Right forelimb (tissue), 1 donor: ENCODE results near the gene FASTK.
A peak's percentile ranks its signal among the peaks of the same experiment; 100 is the strongest.
"Not testable (repeated sequence)": the region's sequence is repeated elsewhere in the genome, so short reads cannot be mapped to it uniquely, and the experiment has no call there.

ENCODE experiments used
- DNase-seq: peaks from one replicate; pipeline ENCODE4 v3.0.0-alpha.2; 2018

The FASTK gene

GRCh38 chr7:151045967-151046366 lies 34.6 kb downstream of the FASTK start:
- DNase-seq: no peak

GRCh38 chr7:151045262-151045661 lies 35.3 kb downstream of the FASTK start:
- DNase-seq: no peak

DNA sequence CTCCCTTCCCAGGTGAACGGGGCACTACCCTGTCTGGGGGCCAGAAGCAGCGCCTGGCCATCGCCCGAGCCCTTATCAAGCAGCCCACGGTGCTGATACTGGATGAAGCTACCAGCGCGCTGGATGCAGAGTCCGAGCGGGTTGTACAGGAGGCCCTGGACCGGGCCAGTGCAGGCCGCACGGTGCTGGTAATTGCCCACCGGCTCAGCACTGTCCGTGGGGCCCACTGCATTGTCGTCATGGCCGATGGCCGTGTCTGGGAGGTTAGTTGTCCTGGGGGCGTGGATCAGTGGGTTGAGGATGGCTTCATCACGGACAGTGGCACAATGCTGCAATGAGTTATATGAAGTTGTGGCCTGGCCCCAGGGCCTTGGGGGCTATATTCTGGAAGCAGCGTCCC lies 36.6 kb downstream of the FASTK start:
- DNase-seq: no peak

GRCh38 chr7:151043449-151043848 lies 37.2 kb downstream of the FASTK start:
- not testable (repeated sequence) for DNase-seq

GRCh38 chr7:151040616-151041375 lies 39.8 kb downstream of the FASTK start:
- DNase-seq: no peak

DNA sequence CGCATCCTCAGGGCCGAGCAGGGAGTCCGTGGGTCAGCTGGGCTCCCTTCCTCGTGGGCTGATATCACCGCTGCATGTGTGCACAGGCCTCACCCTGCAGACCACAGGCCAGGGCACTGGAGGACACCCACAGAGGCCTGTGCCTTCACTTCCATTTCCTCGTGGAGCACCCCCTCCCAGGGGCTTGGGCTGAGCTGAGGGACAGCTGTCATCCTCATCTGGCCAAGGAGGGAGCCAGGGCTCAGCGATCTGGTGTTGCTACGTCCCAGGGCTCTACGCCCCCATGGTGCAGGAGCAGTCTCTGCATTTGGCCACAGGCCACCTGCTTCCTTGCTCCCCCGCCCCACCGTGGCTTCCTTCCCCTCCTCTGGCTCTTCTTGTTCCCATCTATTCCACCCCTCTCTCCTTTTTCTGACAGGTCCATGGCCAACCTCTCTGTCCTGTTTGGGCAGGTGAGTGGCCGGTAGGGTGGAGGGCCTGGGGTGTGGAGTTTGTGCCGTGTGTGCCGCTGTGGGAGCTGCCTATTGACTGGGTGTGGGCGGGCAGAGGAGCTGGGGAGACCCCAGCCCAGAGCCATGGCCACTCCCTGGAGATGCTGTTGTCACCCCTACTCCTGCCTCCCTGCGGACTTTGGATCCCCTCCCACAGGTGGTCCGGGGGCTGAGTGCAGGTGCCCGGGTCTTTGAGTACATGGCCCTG lies 40.6 kb downstream of the FASTK start:
- no peak for DNase-seq

DNA sequence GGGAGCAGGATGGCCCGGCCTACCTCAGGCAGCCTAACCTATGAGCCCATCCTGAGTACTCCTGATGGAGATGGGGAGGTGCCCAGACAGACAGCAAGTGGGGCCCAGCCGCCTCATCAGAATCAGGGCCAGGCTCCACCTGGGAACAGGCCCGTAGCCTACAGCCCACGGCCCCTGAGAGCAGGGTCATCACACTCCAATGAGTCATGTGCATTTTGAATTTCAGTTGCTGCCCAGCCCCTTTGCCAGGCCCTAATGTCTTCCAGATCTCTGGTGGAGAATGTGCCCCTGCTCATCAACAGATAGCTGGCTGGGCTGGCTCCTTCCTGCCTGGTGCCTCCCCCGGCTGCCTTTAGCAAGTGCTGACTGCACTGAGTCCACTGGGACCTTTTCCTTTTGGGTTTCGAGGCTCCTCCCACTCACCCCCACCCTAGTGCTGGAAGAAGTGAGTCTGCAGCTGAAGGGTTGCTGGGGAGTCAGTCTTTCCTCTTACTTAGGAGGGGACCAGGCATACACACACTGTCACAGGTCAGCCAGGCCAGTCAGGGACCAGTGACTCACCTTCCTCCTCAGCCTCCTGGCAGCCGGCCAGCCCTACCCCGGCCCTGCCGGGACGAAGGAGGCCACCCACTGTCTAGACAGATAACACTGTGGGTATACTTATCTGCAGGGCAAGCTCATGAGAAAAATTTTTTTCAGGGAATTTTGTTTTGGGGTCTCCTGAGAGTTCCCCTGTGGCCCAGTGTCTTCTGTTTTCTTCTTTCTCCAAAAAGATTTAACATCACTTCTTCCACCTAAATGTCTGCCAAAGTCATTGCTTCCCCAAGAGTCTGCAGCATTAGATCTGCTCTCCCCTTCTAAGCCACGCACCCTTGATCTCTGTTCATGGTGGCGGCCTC lies 41.4 kb downstream of the FASTK start:
- no peak for DNase-seq

DNA sequence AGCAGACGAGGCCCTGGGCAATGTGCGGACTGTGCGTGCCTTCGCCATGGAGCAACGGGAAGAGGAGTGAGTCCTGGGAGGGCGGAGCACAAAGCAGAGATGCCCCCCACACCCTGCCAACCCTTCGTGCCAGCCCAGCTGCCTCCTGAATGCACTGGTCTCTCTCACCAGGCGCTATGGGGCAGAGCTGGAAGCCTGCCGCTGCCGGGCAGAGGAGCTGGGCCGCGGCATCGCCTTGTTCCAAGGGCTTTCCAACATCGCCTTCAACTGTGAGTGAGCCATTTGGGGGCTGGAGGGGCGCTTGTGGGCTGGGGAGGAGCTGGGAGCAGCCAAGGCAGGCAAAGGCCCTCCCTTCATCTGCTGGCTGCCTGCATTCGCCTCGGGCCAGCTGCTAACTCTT lies 44.7 kb downstream of the FASTK start:
- no peak for DNase-seq

DNA sequence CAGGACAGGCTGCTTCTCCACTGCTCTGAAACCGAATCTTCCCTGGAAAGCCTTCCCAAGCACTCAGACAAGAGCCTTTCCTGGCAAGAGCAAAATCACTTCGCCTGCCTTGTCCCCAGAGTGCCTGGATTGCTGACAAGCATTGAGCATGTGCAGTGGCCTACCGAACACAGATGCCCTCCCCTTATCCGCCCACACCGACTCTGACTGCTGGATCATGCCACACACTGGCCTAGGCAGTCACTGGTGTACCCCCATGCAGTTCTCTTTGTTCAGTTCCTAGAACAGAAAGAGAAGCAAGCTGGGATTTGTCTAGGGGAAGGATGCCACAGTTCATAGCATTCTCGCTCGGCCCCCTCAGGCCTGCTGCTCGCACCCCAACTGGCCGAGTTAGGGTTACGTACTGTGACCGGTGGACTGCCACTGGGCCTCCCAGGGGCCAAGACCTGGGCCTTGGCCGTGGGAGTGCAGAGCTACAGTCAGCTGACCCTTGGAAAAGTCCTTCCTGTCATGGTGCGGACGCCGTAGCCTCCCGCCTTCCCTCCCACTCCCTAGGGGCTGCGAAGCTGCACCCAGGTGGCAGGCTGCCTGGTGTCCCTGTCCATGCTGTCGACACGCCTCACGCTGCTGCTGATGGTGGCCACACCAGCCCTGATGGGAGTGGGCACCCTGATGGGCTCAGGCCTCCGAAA lies 45.4 kb downstream of the FASTK start:
- no peak for DNase-seq

DNA sequence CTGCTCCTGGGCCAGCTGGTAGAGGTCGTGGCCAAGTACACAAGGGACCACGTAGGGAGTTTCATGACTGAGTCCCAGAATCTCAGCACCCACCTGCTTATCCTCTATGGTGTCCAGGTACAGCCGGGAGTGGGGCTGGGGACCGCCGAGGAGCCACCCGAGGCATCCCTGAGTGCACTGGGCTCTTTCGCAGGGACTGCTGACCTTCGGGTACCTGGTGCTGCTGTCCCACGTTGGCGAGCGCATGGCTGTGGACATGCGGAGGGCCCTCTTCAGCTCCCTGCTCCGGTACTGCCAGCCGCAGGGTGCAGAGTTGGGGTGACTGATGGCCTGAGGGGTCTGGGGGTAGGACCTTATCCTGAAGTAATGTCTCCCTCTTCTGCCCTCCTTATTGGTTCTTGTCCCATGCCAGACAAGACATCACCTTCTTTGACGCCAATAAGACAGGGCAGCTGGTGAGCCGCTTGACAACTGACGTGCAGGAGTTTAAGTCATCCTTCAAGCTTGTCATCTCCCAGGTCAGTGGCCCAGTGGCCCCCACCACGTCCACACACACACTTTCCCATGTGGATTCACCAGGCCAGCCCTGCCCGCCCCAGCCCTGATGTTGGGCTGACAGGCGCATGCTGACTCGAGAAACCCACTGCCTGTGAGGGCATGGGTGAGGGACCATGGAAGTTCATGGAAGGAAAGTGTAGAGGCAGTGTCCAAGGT lies 46.1 kb downstream of the FASTK start:
- DNase-seq: no peak

- no peak for DNase-seq
These were observed 46.8 kb downstream of the FASTK start for GRCh38 chr7:151033864-151034249.

DNA sequence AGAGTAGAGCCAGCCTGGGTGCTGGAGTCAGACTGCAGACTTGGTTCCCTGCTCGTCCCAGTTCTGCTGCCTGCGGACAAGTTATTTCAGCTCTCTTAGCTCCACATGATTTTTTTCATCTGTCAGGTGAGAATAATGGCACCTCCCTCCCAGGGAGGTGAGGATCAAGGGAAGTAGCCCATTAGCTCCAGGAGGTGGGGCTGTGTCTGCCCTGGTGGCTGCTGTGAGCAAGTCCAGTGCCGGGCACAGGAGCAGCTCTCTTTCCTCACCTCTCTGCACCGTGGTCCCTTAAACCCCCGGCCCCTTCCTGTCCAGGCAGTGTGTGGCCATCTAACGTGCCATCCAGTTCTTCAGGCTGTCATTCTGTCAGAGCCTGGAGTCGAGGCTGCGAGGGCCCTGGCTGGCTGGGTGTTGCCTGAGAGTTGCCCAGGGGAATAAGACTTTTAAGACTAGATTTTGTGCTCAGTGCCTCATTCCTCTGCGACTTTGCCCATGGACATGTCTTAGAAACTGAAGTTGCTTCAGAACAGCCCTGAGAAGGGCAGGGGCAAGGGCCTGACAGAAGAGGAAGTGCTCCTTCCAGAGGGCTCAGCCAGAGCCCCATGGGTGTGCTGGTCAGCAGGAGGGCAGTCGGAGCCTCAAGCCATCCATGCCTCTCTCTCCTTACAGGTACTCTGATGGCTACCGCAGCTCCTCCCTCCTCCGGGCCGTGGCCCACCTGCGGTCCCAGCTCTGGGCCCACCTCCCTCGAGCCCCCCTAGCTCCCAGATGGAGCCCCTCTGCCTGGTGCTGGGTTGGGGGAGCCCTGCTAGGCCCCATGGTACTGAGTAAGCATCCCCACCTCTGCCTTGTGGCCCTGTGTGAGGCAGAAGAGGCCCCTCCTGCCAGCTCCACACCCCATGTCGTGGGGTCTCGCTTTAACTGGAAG lies 47.4 kb downstream of the FASTK start:
- no peak for DNase-seq

DNA sequence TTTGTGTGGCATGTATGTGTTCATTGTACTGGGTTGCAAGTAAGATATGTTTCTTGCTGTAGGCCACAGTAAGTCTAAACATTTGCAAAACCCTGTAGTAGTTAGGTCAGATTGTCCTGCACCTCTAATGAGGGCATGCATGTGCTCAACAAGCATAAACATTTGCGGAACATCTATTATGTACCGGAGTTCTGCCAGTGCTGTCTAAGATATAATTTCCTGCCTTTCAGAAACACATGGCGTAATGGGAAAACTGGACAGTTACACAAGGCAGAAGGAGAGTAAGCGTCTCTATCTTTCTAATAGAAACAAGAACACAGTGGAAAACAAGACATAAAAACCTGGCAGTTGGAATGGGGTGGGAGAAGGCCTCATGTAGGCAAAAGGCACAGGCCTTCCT lies 49.6 kb downstream of the FASTK start:
- DNase-seq: no peak

DNA sequence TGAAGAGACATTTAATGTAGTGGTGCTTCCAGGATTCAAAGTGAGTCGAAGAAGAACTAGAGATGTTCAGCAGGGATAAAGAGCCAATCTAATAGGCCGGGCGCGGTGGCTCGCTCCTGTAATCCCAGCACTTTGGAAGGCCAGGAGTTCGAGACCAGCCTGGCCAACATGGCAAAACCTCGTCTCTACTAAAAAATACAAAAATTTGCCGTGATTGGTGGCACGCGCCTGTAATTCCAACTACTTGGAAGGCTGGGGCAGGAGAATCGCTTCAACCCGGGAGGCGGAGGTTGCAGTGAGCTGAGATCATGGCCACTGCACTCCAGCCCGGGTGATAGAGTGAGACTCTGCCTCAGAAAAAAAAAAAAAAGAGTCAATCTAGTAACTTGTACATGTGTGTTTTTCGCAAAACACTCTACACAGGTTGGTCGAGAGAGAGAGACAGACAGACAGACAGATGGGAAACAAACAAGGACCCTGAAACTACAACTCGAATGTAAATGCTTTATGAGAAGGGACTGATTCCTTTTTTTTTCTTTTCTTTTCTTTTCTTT lies 51.6 kb downstream of the FASTK start:
- no peak for DNase-seq

- DNase-seq: peak; percentile 99
These were observed 52.3 kb downstream of the FASTK start, which contains the start of gene ABCB8 for GRCh38 chr7:151028131-151028947. TSS of gene ABCB8 (plus strand) at chr7:151028450. CDS start at chr7:151028516, 66 bp downstream.

- not testable (repeated sequence) for DNase-seq
These were observed 52.9 kb downstream of the FASTK start for GRCh38 chr7:151027728-151028130.

- not testable (repeated sequence) for DNase-seq
These were observed 53.6 kb downstream of the FASTK start for GRCh38 chr7:151026771-151027727.
